ENCODE measurements around the gene DENND1B.
"Not testable (repeated sequence)": the region's sequence is repeated elsewhere in the genome, so short reads cannot be mapped to it uniquely, and the experiment has no call there.

DENND1B gene

DNA sequence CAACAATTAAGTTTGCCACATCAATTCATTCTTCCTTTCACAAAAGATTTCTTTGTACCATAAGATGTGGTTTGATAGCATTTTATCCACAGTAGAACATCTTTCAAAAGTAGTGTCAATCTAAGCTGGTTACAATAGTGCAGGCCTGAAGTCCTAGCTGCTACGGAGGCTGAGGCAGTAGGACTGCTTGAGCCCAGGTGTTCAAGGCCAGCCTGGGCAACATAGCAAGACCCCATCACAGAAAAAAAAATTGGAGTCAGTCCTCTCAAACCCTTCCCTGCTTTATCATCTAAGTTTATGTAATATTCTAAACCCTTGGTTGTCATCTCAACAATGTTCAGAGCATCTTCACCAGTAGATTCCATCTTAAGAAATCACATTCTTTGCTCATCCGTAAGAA lies 31.7 kb downstream of the DENND1B start:
- DNase-seq (ENCODE audit: low read depth): no peak

DNA sequence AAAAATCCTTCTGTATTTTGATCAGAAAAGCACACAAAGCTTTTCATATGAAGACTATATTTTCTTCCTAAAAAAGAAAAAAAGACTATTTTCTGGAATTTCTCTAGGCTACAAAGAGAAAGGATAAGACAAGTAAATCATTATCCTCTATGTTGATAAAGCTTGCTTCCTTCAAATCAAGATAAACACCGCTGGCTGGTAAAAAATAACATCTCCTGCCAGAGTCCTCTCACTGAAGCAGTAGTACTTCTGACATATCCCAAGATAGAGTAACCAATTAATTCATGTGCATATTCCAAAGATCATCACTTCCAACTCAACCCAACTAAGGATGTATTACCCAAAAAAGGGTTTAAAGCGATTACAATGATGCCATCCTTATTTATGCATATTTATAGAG lies 34.3 kb downstream of the DENND1B start:
- DNase-seq (ENCODE audit: low read depth): no peak

DNA sequence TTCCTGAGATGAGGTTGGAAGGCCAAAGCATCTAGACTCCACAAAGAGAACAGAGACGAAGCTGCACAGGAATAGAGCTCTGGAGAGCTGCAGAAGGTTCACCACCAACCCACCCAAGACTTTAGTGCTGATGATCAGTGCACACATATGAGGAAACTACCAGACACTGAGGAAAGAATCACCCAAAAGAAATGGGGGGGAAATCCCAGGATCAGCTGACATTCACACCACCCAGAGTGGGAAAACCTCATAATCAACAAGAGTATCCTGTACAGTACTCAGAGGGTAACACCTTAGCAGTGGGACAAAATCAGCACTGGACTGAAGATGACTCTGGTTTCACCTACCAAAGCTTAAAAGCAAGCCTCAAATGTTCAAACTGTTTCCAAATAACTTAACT lies 36.4 kb downstream of the DENND1B start:
- DNase-seq (ENCODE audit: low read depth): no peak

DNA sequence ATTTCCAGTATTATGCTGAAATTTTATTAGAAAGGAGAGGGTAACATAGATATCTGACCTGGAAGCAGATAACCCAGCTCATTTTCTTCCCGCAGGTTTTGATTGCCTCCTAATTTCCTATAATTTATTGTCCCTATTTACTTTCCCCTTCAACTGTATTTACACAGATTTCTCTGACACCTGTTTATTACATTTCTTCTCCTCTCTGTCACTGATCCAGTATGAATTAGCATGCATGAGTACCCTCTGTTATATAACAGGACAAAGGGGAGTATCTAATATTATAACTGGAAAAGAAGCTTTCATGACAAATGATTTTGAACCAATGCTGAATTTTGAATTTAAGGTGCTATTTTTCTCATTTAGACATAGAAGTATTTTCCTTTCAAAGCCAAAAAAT lies 37.4 kb downstream of the DENND1B start:
- DNase-seq (ENCODE audit: low read depth): no peak

DNA sequence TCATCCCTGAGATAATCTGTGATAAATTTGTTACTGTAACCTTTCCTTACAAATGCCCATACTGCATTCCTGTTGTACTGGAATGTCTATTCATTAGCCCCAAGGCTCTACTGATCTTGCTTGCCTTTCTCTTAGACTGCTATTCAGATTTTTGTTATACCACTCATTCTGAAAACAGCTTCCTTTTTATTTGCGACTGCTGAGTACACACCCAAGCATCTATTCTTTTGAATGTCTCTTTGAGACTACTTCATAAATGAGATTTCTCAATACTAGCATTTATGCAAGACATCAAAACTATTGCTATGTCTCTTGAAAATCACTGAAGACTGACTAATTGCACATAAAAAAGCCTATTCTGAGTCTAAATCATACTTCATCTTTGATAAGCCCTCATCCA lies 38.6 kb downstream of the DENND1B start:
- DNase-seq (ENCODE audit: low read depth): no peak

DNA sequence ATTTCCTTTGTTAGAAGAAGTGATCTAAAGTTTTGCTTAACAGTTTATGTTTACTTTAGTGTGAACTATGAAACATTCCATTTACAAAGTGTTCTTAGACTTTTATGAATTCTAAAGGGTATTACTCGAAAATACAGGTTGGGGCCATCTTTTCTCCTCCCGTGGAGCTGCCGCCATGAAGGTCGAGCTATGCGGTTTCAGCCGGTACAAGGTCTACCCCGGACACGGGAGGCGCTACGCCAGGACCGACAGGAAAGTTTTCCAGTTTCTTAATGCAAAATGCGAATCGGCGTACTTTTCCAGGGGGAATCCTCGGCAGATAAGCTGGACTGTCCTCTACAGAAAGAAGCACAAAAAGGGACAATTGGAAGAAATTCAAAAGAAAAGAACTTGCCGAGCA lies 39.8 kb downstream of the DENND1B start:
- DNase-seq (ENCODE audit: low read depth): no peak

DNA sequence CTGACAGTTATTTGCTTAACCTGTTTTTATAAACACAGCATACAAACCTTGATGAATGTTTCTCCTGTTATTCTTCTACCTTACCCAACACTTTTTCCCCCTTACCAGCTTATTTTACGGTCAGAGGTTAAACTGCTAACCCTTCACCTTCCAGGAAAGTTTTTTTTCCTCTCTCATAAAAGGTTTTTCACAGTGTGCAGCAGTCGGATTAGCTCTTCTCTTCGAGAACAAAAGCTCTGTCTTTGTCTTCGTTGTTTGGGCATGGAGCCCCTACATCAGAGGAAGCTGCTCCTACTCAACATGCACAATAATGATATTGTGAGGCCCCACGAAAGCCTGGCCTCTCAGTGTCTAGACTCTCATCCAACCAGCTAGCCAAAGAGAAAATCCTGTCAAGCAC lies 42.0 kb downstream of the DENND1B start:
- DNase-seq (ENCODE audit: low read depth): no peak

DNA sequence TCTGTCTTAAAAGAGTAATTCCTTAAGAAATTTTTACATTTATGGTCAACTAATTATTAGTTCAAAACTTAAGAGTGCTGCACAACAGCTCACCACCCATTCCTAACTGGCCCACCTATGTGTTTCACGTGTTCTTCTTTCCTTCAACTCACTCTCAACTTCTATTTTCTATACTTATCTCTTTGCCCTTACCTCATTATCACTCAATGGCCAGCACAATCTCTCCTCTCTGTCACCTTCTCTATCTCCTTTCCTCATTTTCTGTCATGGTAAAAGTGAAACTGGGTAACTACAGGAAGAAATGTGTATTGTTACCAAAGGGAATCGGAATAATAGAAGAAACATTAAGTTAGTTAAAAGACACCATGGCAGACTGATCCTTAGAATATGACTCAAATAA lies 43.1 kb downstream of the DENND1B start:
- no peak for DNase-seq (ENCODE audit: low read depth)

DNA sequence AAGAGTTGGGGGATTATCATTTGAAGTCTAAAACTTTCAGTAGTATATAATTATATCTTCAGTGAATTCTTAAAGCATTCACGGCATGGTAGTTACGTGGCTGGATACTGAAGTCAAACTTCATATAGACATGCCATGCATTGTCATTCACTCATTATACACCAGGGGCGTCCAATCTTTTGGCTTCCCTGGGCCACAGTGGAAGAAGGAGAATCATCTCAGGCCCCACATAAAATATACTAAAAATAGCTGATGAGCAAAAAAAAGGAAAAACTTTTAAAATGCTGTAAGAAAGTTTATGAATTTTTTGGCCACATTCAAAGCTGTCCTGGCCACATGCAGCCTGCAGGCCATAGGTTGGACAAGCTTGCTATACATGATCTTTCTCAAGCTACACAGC lies 43.8 kb downstream of the DENND1B start:
- no peak for DNase-seq (ENCODE audit: low read depth)

DNA sequence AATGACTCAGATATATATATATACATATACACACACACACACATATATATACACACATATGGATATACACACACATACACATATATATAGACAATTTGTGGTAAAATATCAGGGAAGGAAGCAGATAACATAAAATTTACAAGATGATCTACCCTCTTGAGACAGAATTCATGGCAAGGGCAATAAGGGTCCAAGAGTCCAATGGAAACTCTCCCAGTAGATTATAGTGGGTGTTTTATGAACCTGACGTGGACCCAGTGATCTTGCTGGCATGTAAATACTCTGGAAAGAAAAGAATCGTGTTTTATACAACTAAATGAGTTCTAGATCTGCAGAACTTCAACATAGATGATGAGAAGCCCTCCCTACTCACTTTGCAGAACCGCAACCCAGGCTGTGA lies 49.3 kb downstream of the DENND1B start:
- no peak for DNase-seq (ENCODE audit: low read depth)

DNA sequence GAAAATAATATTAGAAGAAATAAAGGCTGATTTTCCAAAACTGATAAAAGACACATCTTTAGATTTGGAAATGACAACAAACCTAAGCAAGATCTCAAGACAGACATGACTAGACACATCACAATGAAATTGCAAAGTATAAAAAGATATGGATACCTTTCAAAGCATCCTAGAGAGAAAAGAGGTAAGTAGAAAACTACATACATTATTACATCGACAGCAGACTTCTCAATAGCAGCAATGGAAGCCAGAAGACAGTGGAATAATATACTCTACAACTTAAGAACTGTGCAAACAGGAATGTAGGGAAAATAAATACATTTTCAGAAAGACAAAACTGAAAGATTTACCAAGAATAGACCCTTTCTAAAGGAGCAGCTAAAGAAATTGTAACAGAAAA lies 50.2 kb downstream of the DENND1B start:
- no peak for DNase-seq (ENCODE audit: low read depth)

DNA sequence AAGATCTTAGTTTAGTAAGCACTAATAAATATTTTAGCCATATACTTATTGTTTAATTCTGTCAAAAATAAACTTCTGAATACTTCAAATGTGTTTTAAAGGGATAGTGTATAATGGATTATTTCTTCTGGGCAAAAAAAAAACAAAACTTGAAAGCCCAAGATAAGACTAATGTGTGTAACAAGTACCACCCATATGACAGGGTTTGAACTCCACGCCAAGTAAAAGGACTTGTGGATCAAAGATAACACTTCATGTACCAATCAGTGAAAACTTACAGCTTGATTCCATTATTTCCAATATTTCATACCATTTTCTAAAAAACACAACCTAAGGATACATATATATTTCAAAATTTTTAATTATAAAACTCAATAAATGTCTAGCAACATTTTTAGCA lies 59.5 kb downstream of the DENND1B start:
- no peak for DNase-seq (ENCODE audit: low read depth)

DNA sequence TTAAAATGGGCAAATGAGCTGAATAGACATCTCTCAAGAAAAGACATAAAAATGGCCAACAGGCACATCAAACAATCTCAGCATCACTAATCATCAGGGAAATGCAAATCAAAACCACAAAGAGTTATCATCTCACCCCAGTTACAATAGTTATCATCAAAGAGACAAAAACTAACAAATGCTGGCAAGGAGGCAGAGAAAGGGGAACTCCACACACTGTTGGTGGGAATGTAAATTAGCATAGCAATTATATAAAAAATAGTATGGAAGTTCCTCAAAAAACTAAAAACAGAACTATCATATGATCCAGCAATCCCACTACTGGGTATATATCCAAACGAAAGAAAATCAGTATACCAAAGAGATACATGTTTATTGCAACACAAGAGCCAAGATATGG lies 68.7 kb downstream of the DENND1B start:
- DNase-seq (ENCODE audit: low read depth): no peak

DNA sequence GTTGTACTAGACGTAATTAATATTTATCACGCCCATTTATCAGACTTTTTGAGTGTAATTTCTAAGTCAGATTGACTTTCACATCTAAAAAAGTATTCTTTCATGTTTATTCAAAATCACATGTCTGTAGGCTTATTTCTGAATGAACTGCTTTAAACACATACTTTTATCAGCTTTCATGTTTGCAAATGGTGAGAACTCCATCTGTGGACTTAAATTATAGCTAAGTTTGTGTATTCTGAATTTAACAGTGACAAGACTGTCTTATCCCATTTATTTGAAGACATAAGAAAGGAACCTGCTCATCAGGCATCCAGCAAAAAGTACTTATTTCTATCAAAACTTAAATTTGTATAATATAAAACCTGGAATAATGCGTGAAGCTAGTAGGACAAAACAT lies 69.3 kb downstream of the DENND1B start:
- no peak for DNase-seq (ENCODE audit: low read depth)

DNA sequence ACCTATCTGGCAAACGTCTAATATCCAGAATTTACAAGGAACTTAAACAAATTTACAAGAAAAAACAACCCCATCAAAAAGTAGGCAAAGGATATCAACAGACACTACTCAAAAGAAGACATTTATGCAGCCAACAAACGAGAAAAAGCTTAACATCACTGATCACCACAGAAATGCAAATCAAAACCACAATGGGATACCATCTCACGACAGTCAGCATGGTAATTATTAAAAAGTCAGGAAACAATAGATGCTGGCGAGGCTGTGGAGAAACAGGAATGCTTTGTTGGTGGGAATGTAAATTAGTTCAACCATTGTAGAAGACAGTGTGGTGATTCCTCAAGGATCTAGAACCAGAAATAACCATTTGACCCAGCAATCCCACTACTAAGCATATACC lies 74.6 kb downstream of the DENND1B start:
- not testable (repeated sequence) for DNase-seq (ENCODE audit: low read depth)

DNA sequence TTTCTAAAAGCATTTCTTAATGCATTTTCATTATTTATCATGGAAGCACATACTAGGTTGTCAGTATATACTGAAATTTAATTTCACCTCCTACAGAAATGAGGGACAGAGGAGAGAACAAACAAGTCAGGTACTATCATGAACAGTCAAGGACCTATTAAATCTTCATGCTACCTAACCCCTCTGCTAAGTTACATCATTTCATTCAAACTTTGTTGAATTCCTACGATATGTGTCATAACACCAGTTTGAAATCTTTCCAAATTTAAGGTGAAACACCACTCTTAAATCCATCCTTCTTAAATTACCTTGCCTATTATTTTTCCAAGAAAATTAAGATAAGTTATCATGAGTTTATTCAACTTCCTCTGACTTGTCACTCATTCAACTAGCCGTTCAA lies 78.9 kb downstream of the DENND1B start:
- DNase-seq (ENCODE audit: low read depth): no peak

DNA sequence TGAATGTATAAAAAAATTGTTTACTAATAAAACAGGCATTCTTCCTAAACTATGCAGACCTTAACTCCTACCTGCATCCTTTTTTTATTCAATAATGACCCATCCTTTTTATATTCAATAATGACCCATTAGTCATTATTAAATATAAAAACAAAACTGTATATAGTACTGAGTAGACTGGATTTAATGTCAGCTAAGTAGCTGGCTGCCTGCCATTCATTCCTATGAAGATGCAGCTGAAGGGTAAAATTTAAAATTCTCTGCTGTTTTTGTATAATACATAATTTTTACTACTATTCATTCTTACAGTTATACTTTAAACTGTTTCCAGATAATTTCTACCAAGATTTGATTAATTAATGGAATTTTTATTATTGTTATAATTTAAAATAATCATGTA lies 79.3 kb downstream of the DENND1B start:
- DNase-seq (ENCODE audit: low read depth): no peak

DNA sequence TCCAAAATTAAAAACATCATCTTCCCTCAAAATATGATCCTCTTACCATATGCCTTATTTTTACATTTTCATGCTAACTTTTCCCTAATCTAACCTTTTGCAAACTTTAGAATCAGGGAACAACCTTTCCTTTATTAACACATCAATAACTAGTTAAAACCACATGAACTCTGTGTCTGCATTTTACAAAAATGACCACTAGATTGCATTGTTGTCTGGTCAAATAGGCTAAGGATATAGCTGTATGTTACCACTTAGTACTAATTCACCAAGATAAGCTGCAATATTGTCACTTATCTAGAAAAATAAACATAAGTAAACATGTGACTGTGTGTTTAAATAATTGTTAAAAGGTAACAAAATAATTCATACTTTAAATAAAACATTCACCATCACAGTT lies 82.3 kb downstream of the DENND1B start:
- DNase-seq (ENCODE audit: low read depth): no peak

DNA sequence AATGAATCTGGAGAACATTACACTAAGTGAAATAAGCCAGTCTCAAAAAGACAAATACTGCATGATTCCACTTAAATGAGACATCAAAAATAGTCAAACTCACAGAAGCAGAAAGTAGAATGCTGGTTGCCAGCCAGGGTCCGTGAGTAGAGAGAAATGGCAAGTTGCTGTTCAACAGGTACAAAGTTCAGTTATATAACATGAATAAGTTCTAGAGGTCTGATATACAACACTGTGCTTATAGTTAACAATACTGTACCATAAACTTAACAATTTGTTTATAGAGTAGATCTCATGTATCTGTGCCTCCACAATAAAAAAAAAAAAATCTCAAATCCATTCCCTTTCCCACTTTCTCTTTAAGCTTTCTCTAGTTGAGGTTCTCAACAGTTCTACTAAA lies 83.5 kb downstream of the DENND1B start:
- DNase-seq (ENCODE audit: low read depth): no peak

DNA sequence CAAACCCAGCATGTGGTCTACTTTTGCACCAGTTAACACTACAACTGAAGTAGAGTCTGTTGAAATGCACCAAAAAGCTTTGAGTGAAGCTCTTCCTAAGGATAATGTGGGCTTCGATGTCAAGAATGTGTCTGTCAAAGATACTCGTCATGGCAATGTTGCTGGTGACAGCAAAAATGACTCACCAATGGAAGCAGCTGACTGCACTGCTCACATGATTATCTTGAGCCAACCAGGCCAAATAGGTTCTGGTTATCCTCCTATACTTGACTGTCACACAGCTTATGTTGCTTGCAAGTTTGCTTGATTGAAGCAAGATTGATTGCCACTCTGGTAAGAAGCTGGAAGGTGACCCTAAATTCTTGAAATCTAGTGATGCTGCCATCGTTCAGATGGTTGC lies 85.2 kb downstream of the DENND1B start:
- no peak for DNase-seq (ENCODE audit: low read depth)

DNA sequence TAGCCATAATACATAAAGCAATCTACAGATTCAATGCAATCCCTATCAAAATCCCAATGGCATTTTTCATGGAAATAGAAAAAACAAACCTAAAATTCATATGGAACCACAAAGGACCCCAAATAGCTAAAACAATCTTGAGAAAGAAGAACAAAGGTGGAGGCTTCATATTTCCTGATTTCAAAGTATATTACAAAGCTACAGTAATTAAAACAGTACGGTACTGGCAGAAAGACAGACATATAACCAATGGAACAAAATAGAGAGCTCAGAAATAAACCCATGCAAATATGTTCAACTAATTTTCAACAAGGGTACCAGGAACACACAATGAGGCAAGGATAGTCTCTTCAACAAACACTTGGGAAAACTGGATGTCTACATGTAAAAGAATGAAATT lies 87.0 kb downstream of the DENND1B start:
- no peak for DNase-seq (ENCODE audit: low read depth)

DNA sequence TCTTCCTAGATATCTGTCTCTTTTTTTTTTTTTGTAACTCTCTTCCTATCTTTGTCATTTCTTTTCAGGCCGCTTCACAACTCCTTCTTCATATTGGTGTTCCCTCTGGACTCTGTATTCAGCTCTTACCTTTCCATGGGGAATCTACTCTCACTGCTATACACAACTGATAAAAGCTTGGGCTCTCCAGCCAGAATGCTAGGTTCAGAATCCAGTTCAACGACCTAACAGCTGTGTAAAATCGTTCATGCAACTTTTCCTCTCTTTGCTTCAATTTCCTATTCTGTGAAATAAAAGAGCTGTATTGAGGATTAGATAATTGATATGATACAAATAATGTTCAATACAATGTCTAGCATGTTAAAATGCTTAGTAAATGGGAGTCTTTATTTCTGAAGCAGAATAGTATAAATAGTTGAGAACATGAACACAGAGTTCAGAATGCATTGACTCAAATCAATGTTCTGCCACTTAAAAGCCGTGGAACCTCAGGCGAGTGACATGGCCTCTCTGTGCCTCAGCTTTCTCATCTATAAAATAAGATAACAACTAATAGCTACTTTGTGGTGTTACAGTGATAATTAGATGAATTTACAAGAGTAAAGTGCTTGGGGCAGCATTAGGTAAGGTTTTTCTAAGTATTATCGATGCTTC lies 88.5 kb downstream of the DENND1B start:
- DNase-seq (ENCODE audit: low read depth): no peak

DNA sequence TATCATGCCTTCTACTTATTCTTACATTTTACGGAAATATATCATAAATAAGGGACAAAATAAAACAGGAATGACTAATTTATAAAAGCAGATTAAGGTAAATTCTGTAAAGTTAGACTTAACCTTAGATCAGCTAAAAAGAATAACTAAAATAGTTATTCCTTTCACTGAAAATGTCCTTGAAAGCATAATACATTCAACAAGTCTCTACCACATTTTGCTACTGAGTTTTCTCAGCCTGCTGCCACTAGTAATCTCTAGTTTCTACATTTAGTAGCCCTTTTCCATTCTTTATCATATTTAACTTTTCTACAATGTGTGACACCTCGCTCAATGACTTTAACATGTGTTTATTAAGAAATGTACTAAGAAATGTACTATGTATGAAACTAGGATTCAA lies 89.0 kb downstream of the DENND1B start:
- no peak for DNase-seq (ENCODE audit: low read depth)

DNA sequence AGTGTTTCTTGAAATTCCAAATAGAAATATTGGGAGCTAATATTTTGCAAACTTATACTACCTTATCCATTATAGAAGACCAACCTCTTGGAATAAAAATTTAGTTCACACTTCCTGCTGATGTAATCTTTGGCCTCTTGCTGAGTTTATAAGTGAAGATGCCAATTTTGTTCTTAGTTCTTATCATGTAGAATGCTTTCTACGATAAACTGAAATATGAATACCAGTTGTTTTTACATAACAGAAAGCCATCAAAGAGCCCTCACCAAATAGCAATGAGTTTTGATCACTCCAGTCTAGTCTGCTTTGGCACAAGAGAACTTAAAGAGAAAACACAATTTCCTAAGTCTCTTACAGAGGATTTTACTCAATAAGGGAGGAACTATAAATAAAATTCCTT lies 89.5 kb downstream of the DENND1B start:
- DNase-seq (ENCODE audit: low read depth): no peak

Measured in activated T-cell treated with anti-CD3 and anti-CD28 coated beads for 1 hour (primary cell).